HG02885 (cell line): Measurements from ENCODE around the gene SLC24A4.
A peak's percentile ranks its signal among the peaks of the same experiment; 100 is the strongest.
"Not testable (repeated sequence)": the region's sequence is repeated elsewhere in the genome, so short reads cannot be mapped to it uniquely, and the experiment has no call there.

Experiments
- ATAC-seq: cut with Tn5 transposase; IDR thresholded peaks from one replicate; pipeline ENCODE4 v1.9.1; 2021; ENCODE audit warnings: mild to moderate bottlenecking; ENCODE audit not compliant: unreplicated experiment, poor library complexity

Gene SLC24A4

GRCh38 chr14:92398888-92399636, 76.1 kb downstream of the SLC24A4 start:
- no peak for ATAC-seq

- peak; percentile 84 for ATAC-seq
These were observed 77.8 kb downstream of the SLC24A4 start for GRCh38 chr14:92400579-92401444.

- no peak for ATAC-seq
These were observed 78.6 kb downstream of the SLC24A4 start for GRCh38 chr14:92401561-92401960.

GRCh38 chr14:92402500-92402899, 79.5 kb downstream of the SLC24A4 start:
- not testable (repeated sequence) for ATAC-seq

- ATAC-seq = no peak
These were observed 81.1 kb downstream of the SLC24A4 start for GRCh38 chr14:92404018-92404417.

- no peak for ATAC-seq
These were observed 81.5 kb downstream of the SLC24A4 start for GRCh38 chr14:92404421-92404820.

GRCh38 chr14:92404938-92405337, 82.0 kb downstream of the SLC24A4 start:
- ATAC-seq = no peak

- ATAC-seq = no peak
These were observed 84.4 kb downstream of the SLC24A4 start for GRCh38 chr14:92407410-92407809.

- ATAC-seq = no peak
These were observed 86.1 kb downstream of the SLC24A4 start for GRCh38 chr14:92409043-92409442.

- no peak for ATAC-seq
These were observed 88.2 kb downstream of the SLC24A4 start for GRCh38 chr14:92411135-92411534.

- no peak for ATAC-seq
These were observed 89.0 kb downstream of the SLC24A4 start for GRCh38 chr14:92411941-92412340.

- no peak for ATAC-seq
These were observed 89.9 kb downstream of the SLC24A4 start for GRCh38 chr14:92412912-92413311.

GRCh38 chr14:92413379-92413778, 90.4 kb downstream of the SLC24A4 start:
- ATAC-seq = no peak

- ATAC-seq = no peak
These were observed 91.9 kb downstream of the SLC24A4 start for GRCh38 chr14:92414690-92415445.

- ATAC-seq = no peak
These were observed 93.0 kb downstream of the SLC24A4 start for GRCh38 chr14:92415969-92416368.

- no peak for ATAC-seq
These were observed 93.6 kb downstream of the SLC24A4 start for GRCh38 chr14:92416544-92416943.

GRCh38 chr14:92417759-92418158, 94.8 kb downstream of the SLC24A4 start:
- ATAC-seq = no peak

GRCh38 chr14:92421751-92422150, 98.8 kb downstream of the SLC24A4 start:
- no peak for ATAC-seq

- no peak for ATAC-seq
These were observed 102.1 kb downstream of the SLC24A4 start for GRCh38 chr14:92425101-92425500.

GRCh38 chr14:92426237-92426636, 103.3 kb downstream of the SLC24A4 start:
- ATAC-seq = no peak

GRCh38 chr14:92427096-92427495, 104.1 kb downstream of the SLC24A4 start:
- ATAC-seq = no peak
